ENCODE measurements around the gene IRF4. TPM values are rescaled to one million over a fixed set of nuclear protein-coding genes. Genes with fewer than 3 reads are reported as not detected.

Gene IRF4
- total RNA-seq, 1 donor from 2014 or later, result 0.16 TPM

DNA sequence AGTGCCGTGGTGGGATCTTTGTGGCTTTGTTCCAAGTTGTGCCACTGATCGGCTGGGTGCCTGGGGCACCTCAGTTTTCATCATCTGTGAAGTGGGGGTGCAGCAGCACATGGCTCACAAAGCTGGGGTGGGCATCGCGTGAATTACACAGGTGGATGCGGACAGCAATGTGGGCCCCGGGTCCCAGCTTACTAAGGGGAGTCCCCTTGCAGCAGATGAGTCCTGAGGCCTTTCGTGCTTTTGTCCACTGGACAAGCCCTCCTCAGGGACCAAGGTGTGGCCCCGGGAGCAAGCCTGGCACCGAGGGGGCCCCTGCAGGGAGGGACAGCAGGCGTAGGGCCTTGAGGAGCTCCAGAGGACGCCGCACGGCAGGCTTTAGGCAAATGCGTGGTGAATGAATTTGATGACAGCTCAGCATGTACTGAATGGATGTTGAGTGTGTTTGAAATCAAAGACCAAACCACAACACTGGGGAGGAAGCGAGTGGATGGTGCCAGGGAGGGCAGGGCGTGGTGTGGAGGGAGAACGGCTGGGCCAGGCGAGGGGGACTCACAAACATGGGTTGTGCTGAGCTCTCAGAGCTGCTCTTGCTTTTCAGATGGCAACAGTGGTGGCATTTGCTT, 53.2 kb downstream of the IRF4 start:
- DNase-seq, result no peak

GRCh38 chr6:445571-446417, 54.2 kb downstream of the IRF4 start:
- no peak for DNase-seq

GRCh38 chr6:446418-447366, 55.1 kb downstream of the IRF4 start:
- DNase-seq, result no peak

GRCh38 chr6:447381-448165, 56.0 kb downstream of the IRF4 start:
- DNase-seq, result no peak

- DNase-seq, result no peak
Measured at GRCh38 chr6:448296-449056, 56.9 kb downstream of the IRF4 start.

DNA sequence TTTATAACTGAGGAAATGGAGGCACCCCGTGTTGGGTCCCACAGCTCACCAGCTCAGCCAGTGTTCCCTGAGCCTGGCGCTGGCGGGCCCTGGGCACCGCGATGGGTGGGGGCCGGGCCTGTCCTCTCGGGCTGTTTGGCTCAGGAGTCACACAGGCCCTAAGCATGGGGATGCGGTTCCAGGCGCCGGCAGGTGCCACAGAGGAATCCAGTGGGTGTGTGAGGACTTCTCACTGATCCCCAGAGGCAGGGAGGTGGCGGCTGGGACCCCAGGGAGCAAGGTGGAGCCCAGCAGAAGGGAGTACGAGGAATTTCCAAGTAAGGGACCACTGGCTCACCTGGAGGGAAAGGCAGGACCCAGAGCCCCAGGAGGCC, 57.5 kb downstream of the IRF4 start:
- DNase-seq, result no peak

DNA sequence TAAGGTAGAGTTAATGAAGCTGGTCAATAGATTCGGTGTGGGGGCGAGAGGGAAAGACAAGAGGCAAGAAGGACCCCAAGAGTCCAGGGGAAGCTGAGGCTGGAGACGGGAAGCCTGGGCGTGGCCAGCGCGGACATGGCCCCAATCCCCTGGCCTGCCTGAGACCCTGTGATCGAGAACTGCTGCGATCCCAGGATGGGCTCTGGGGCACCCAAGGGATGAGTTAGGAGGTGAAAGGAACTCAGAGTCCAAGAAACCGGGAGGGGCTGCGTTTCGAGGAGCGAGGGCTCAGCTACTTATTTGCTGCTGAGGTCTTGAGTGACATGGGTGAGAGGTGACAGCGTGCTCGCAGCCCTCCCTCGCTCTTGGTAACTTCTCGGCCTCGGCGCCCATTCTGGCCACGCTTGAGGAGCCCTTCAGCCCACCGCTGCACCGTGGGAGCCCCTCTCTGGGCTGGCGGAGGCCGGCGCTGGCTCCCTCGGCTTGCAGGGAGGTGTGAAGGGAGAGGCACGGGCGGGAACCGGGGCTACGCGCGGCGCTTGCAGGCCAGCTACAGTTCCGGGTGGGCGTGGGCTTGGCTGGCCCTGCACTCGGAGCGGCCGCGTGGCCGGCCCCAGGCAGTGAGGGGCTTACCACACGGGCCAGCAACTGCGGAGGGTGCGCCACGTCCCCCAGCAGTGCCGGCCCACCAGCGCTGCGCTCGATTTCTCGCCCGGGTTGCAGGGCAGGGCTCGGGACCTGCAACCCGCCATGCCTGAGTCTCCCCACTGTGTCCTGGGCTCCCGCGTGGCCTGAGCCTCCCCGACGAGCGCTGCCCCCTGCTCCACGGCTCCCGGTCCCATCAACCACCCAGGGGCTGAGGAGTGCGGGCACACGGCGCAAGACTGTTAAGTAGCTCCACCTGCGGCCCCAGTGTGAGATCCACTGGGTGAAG, 58.2 kb downstream of the IRF4 start:
- DNase-seq, result no peak

- DNase-seq, result no peak
Measured at GRCh38 chr6:451336-451735, 59.8 kb downstream of the IRF4 start.

GRCh38 chr6:451847-452246, 60.3 kb downstream of the IRF4 start:
- no peak for DNase-seq

DNA sequence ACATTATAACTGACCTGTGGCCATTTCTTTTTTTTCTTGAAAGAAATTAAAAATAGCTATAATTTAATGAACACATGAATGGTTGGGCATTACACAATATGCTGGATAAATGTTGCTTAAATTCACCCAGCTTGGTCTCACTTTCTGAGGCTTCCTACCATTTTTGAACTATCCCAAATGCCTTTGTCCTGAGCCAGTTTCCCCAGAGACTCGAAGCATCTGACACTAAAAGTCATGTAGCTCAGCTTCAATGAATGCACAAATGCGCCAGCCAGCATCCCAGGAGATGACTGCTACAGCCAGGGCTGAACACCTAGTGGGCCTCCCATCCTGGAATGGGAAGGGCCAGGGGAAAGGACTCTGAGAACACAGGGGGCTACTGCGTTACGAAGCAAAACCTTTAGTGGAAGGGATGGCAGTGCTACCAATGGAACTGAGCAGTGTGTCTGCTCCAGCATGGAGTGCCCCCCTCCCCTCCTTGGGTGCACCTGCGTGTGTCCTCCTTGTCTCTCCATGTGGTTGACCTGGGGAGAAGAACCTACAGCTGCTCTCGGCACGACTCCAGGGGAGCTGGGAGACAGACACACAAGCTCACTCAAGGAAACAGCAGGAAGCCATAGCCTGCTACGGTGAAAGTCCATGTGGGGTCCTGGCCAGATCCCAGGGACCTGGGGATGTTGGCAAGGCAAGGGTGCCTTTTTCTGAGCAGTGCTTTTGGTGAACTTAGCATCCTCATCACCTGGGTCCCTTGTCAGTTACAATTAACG, 60.9 kb downstream of the IRF4 start:
- DNase-seq, result no peak

DNA sequence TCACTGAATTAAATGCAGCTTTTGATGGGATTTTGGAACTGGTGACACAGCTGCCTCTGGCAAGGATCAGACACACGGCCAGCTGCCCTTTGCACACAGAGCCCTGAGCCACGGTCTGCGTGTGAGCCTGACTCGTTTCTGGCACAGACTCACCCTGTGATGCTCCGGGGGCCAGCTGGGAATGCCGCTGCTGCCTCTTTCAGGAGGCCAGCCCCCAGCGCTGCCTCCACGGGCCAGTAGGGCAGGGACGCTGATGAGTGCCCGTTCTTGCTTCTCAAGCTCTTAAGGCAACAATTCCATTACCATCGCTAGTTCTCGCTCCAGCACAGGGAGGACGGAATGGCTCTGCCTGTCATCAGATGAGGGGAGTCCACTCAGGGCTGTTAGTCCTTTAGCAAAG, 61.6 kb downstream of the IRF4 start:
- peak; percentile 54 for DNase-seq

- DNase-seq, result no peak
Measured at GRCh38 chr6:454148-454991, 62.8 kb downstream of the IRF4 start.

GRCh38 chr6:455006-455585, 63.5 kb downstream of the IRF4 start:
- DNase-seq, result no peak

GRCh38 chr6:455835-456234, 64.3 kb downstream of the IRF4 start:
- DNase-seq, result no peak

DNA sequence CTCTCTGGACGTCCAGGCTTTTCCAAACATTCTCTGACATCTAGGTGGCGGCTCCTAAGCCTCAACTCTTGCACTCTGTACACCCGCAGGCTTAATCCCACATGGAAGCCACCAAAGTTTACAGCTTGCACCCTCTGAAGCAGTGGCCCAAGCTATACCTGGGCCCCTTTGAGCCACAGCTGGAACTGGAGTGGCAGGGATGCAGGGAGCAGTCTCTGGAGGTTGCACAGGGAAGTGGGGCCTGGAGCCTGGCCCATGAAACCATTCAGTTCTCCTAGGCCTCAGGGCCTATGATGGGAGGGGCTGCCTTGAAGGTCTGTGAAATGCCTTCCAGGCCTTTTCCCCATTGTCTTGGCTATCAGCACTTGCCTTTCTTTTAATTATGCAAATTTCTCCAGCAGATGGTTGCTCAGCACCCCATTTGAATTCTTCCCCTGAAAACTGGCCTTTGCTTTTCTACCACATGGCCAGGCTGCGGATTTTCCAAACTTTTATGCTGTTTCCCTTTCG, 64.9 kb downstream of the IRF4 start:
- no peak for DNase-seq

DNA sequence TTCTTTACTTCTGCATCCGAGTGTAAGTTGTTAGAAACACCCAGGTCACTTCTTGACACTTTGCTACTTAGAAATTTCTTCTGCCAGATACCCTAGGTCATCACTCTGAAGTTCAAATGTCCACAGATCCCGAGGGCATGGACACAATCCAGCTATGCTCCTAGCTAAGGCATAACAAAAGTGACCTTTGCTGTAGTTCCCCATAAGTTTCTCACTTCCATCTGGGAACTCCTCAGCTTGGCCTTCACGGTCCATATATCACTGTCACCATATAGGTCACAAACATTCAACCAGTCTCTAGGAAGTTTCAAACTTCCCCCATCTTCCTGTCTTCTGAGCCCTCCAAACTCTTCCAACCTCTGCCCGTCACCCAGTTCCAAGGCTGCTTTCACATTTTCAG, 65.3 kb downstream of the IRF4 start:
- DNase-seq, result no peak
